ENCODE results near the gene GAPVD1. TPM values are rescaled to one million over a fixed set of nuclear protein-coding genes. Genes with fewer than 3 reads are reported as not detected.

Gene GAPVD1
- polyA plus RNA-seq, 2 of the 4 experiments (the other 2 are of a cell fraction): 18.2 to 23.0 TPM

DNA sequence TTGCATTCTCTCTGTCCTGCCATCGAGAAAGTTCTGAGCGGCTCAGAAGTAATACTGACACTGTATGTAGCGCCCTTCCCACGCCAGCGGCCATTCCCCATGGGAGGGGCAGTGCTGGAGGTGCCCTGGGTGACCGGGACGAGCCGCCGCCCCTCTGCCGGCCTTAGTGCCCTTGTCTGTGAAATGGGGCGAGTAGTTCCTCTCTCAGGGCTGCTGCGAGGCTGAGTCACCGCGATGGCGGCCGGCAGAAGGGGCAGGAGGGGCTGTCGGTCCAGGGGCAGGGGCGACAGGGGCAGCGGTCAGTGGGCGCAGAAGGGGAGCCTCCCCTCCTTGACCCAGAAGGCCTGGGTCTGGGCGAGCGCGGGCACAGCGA is 148.9 kb downstream of the GAPVD1 start:
- Histone ChIP-seq H3K4me3 (no peak overlapping the region), H3K9me3 (no peaks in the 10 kb centered on the region), H3K27ac (no peak overlapping the region), H3K4me2 (no peak overlapping the region), H3K4me1 (0 out of 3 replicates have a peak, but pooled peaks cover 4% of the 10 kb centered on the region)
- no peak for TF ChIP-seq ELK1 (IDR thresholded peaks at IDR 0.05; ENCODE audit: low read depth, low read length)
- no peak for TF ChIP-seq CBX8 (IDR thresholded peaks at IDR 0.05)
- no peak for TF ChIP-seq TFCP2L1 (CRISPR knock-in tag; IDR thresholded peaks at IDR 0.05)
- TF ChIP-seq HMGXB4 (CRISPR knock-in tag; IDR thresholded peaks at IDR 0.05; ENCODE audit: borderline replicate concordance): no peak
- TF ChIP-seq CEBPB (IDR thresholded peaks at IDR 0.05): no peak
- no peak for TF ChIP-seq MAZ (IDR thresholded peaks at IDR 0.05; ENCODE audit: borderline replicate concordance, low read depth, low read length)
- no peak for TF ChIP-seq EHF (CRISPR knock-in tag; IDR thresholded peaks at IDR 0.05)
- no peak for TF ChIP-seq CBX2 (IDR thresholded peaks at IDR 0.05; ENCODE audit: borderline replicate concordance, low read depth)
- POLR2A ChIA-PET: no interaction called here
- no peak for DNase-seq (ENCODE audit: low read depth in 1 of 2, low spot score in 1 of 2)
- CTCF ChIA-PET: interaction anchor here (1.7 kb wide), 1 partner anchor 1081 kb away, joined by 4 read pairs; no protein-coding TSS in a partner anchor
- no peak for FAIRE-seq
- no peak for ATAC-seq
- 93% methylated on average over 8 of the region's 24 CpGs for WGBS (ENCODE audit: missing lambda C conversion rate)

DNA sequence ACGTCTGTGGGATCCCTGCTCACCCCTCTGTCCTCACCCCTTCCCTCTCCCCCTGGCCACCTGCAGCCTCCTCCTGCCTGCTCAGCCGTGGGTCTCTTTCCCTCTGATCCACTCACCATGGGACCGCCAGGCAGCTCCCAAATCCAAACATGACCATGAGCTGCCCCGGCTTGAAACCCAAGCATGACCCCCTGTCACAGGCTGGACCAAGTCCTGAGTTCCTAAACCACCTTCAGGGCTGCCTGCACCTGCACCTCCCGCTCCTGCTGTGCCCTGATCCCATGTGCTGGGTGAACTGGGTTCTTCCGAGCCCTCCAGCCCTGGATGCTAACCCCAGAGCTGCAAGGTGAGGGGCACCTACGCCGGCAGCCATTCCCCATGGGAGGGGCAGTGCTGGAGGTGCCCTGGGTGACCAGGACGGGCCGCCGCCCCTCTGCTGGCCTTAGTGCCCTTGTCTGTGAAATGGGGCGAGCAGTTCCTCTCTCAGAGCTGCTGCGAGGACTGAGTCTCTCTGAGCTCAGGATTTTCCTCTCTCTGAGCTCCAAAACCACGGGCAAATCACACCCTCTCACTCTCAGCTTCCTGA is 149.6 kb downstream of the GAPVD1 start:
- 73% methylated on average over 13 of the region's 14 CpGs for WGBS (ENCODE audit: missing lambda C conversion rate)
- H3K27ac ChIP-seq: no peak overlapping the region
- ChIA-PET CTCF (interaction anchor here (0.6 to 1.7 kb wide), 4 partner anchors 131 to 1080 kb away, joined by 3 to 4 read pairs (median 4); no protein-coding TSS in a partner anchor), POLR2A (no interaction called here)
- DNase-seq (ENCODE audit: low read depth in 1 of 2, low spot score in 1 of 2) (no peak), FAIRE-seq (no peak), ATAC-seq (no peak)
- 0 out of 3 replicates have a peak, but pooled peaks cover 4% of the 10 kb centered on the region for H3K4me1 ChIP-seq
- no peaks in the 10 kb centered on the region for H3K9me3 ChIP-seq
- no peak overlapping the region for H3K4me3 ChIP-seq
- TF ChIP-seq, protein P1, sequence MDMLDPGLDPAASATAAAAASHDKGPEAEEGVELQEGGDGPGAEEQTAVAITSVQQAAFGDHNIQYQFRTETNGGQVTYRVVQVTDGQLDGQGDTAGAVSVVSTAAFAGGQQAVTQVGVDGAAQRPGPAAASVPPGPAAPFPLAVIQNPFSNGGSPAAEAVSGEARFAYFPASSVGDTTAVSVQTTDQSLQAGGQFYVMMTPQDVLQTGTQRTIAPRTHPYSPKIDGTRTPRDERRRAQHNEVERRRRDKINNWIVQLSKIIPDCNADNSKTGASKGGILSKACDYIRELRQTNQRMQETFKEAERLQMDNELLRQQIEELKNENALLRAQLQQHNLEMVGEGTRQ (IDR thresholded peaks at IDR 0.05): no peak
- TF ChIP-seq RARB (CRISPR knock-in tag; IDR thresholded peaks at IDR 0.05): no peak
- TF ChIP-seq NR3C1 (IDR thresholded peaks at IDR 0.05): no peak
- no peak for TF ChIP-seq ZC3H11A (IDR thresholded peaks at IDR 0.05)
- no peak for TF ChIP-seq ZNF302 (CRISPR knock-in tag; IDR thresholded peaks at IDR 0.05)
- no peak for TF ChIP-seq HDAC2 (IDR thresholded peaks at IDR 0.05)
- TF ChIP-seq HOXB5 (CRISPR knock-in tag; IDR thresholded peaks at IDR 0.05): no peak
- TF ChIP-seq PHF8 (IDR thresholded peaks at IDR 0.05; ENCODE audit: borderline replicate concordance, low read depth): no peak
- no peak for TF ChIP-seq HOXA7 (CRISPR knock-in tag; IDR thresholded peaks at IDR 0.05)
- no peak for TF ChIP-seq KDM1A (IDR thresholded peaks at IDR 0.05; ENCODE audit: low read depth)
- TF ChIP-seq EHF (CRISPR knock-in tag; IDR thresholded peaks at IDR 0.05): no peak
- no peak for TF ChIP-seq RFX5 (IDR thresholded peaks at IDR 0.05)
- no peak for TF ChIP-seq KDM5A (IDR thresholded peaks at IDR 0.05)
- TF ChIP-seq EHMT2 (IDR thresholded peaks at IDR 0.05; ENCODE audit: low read depth): no peak
- TF ChIP-seq, protein P2, sequence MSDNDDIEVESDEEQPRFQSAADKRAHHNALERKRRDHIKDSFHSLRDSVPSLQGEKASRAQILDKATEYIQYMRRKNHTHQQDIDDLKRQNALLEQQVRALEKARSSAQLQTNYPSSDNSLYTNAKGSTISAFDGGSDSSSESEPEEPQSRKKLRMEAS (IDR thresholded peaks at IDR 0.05): no peak
- no peak for TF ChIP-seq BCL3 (IDR thresholded peaks at IDR 0.05)
- TF ChIP-seq RCOR1 (IDR thresholded peaks at IDR 0.05; ENCODE audit: low read depth, low read length): no peak
- no peak for TF ChIP-seq TP53 (CRISPR knock-in tag; IDR thresholded peaks at IDR 0.05)
- TF ChIP-seq HMGXB4 (CRISPR knock-in tag; IDR thresholded peaks at IDR 0.05; ENCODE audit: borderline replicate concordance): no peak
- no peak overlapping the region for H3K4me2 ChIP-seq

Measured in A549 (cell line).